ENCODE results near the gene C4orf46. TPM values are rescaled to one million over a fixed set of nuclear protein-coding genes. Genes with fewer than 3 reads are reported as not detected.

C4orf46 gene
- total RNA-seq, 1 experiment from 2014 or later: 20.4 TPM

DNA sequence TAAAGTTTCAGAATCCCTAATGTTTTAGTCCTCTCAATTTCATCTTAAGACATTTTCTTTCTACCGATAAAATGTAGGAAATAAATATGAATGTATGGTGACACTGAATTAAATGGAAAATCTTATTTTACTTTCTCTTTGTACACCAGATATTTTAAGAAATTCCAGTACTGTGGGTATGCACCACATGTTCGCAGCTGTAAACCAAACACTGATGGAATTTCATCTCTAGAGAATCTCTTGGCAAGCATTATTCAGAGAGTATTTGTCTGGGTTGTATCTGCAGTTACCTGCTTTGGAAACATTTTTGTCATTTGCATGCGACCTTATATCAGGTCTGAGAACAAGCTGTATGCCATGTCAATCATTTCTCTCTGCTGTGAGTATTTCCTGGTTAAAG, 26.9 kb downstream of the C4orf46 start (continued):
- TF ChIP-seq ZNF416 (CRISPR knock-in tag; IDR thresholded peaks at IDR 0.05): no peak
- TF ChIP-seq ZNF396 (CRISPR knock-in tag; IDR thresholded peaks at IDR 0.05; ENCODE audit: borderline replicate concordance): no peak
- no peak for TF ChIP-seq CREB1 (CRISPR knock-in tag; IDR thresholded peaks at IDR 0.05)

DNA sequence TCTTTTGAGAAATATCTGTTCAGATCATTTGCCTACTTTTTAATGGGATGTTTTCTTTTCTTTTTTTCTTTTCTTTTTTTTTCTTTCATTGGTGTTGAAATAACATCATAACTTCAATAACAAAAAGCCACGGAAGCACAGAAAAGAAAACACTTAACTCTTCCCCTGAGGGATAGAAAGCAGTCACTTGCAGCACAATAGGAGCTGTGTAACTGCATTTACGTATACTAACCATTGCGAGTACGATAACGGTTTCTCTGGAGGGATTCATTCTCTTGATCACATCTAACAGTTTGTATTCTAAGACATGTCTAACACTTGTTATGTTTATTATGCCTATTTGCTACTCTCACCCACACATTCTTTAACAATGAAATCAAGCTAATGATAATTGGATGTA, 27.3 kb downstream of the C4orf46 start:
- H3K27me3 Mint-ChIP-seq (ENCODE audit: low read depth): no peaks in the 10 kb centered on the region; the same call in 1 of the 2 replicates
- no peak overlapping the region for H3K27ac Mint-ChIP-seq
- ATAC-seq (no peak), DNase-seq (ENCODE audit: low spot score) (no peak)
- POLR2A ChIA-PET: no interaction called here
- H3K36me3 Mint-ChIP-seq: peaks cover 2% of the 10 kb centered on the region; the same call in 1 of the 2 replicates
- H3K9me3 Mint-ChIP-seq: peaks cover 20% of the 10 kb centered on the region
- H3K4me3 Mint-ChIP-seq: no peak overlapping the region
- CTCF ChIA-PET: no interaction called here
- TF ChIP-seq, protein P1, sequence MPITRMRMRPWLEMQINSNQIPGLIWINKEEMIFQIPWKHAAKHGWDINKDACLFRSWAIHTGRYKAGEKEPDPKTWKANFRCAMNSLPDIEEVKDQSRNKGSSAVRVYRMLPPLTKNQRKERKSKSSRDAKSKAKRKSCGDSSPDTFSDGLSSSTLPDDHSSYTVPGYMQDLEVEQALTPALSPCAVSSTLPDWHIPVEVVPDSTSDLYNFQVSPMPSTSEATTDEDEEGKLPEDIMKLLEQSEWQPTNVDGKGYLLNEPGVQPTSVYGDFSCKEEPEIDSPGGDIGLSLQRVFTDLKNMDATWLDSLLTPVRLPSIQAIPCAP (CRISPR knock-in tag; IDR thresholded peaks at IDR 0.05): no peak
- TF ChIP-seq, protein P2, sequence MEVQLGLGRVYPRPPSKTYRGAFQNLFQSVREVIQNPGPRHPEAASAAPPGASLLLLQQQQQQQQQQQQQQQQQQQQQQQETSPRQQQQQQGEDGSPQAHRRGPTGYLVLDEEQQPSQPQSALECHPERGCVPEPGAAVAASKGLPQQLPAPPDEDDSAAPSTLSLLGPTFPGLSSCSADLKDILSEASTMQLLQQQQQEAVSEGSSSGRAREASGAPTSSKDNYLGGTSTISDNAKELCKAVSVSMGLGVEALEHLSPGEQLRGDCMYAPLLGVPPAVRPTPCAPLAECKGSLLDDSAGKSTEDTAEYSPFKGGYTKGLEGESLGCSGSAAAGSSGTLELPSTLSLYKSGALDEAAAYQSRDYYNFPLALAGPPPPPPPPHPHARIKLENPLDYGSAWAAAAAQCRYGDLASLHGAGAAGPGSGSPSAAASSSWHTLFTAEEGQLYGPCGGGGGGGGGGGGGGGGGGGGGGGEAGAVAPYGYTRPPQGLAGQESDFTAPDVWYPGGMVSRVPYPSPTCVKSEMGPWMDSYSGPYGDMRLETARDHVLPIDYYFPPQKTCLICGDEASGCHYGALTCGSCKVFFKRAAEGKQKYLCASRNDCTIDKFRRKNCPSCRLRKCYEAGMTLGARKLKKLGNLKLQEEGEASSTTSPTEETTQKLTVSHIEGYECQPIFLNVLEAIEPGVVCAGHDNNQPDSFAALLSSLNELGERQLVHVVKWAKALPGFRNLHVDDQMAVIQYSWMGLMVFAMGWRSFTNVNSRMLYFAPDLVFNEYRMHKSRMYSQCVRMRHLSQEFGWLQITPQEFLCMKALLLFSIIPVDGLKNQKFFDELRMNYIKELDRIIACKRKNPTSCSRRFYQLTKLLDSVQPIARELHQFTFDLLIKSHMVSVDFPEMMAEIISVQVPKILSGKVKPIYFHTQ (CRISPR knock-in tag; IDR thresholded peaks at IDR 0.05): no peak
- TF ChIP-seq ZNF416 (CRISPR knock-in tag; IDR thresholded peaks at IDR 0.05) (no peak), NR3C1 (CRISPR knock-in tag; conservative IDR thresholded peaks at IDR 0.05; ENCODE audit: low read depth) (no peak), ETV6 (CRISPR knock-in tag; IDR thresholded peaks at IDR 0.05) (no peak), ZNF671 (CRISPR knock-in tag; IDR thresholded peaks at IDR 0.05) (no peak), FOXK1 (CRISPR knock-in tag; IDR thresholded peaks at IDR 0.05) (no peak)
- TF ChIP-seq, protein P3, sequence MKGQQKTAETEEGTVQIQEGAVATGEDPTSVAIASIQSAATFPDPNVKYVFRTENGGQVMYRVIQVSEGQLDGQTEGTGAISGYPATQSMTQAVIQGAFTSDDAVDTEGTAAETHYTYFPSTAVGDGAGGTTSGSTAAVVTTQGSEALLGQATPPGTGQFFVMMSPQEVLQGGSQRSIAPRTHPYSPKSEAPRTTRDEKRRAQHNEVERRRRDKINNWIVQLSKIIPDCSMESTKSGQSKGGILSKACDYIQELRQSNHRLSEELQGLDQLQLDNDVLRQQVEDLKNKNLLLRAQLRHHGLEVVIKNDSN (CRISPR knock-in tag; IDR thresholded peaks at IDR 0.05): no peak
- TF ChIP-seq, protein P4, sequence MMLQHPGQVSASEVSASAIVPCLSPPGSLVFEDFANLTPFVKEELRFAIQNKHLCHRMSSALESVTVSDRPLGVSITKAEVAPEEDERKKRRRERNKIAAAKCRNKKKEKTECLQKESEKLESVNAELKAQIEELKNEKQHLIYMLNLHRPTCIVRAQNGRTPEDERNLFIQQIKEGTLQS (CRISPR knock-in tag; conservative IDR thresholded peaks at IDR 0.05): no peak
- TF ChIP-seq, protein P5, sequence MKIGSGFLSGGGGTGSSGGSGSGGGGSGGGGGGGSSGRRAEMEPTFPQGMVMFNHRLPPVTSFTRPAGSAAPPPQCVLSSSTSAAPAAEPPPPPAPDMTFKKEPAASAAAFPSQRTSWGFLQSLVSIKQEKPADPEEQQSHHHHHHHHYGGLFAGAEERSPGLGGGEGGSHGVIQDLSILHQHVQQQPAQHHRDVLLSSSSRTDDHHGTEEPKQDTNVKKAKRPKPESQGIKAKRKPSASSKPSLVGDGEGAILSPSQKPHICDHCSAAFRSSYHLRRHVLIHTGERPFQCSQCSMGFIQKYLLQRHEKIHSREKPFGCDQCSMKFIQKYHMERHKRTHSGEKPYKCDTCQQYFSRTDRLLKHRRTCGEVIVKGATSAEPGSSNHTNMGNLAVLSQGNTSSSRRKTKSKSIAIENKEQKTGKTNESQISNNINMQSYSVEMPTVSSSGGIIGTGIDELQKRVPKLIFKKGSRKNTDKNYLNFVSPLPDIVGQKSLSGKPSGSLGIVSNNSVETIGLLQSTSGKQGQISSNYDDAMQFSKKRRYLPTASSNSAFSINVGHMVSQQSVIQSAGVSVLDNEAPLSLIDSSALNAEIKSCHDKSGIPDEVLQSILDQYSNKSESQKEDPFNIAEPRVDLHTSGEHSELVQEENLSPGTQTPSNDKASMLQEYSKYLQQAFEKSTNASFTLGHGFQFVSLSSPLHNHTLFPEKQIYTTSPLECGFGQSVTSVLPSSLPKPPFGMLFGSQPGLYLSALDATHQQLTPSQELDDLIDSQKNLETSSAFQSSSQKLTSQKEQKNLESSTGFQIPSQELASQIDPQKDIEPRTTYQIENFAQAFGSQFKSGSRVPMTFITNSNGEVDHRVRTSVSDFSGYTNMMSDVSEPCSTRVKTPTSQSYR (CRISPR knock-in tag; IDR thresholded peaks at IDR 0.05): no peak
- TF ChIP-seq, protein P6, sequence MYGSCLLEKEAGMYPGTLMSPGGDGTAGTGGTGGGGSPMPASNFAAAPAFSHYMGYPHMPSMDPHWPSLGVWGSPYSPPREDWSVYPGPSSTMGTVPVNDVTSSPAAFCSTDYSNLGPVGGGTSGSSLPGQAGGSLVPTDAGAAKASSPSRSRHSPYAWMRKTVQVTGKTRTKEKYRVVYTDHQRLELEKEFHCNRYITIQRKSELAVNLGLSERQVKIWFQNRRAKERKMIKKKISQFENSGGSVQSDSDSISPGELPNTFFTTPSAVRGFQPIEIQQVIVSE (CRISPR knock-in tag; IDR thresholded peaks at IDR 0.05; ENCODE audit: borderline replicate concordance): no peak
- peaks cover 7% of the 10 kb centered on the region for H3K4me1 Mint-ChIP-seq

DNA sequence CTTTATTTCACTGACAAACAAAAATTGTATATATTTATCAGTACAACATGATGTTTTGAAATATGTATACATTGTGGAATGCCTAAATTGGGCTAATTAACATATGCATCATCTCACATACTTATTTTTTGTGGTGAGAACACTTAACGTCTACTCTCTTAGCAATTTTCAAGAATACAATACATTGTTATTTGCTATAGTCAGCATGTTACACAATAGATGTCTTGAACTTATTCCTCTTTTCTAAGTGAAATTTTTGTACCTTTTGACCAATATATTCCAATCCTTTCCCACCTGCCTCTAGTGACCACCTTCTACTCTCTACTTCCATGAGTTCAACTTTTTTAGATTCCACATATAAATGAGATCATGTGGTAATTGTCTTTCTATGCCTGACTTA, 35.1 kb downstream of the C4orf46 start:
- Mint-ChIP-seq H3K4me3 (no peak overlapping the region), H3K4me1 (no peaks in the 10 kb centered on the region), H3K27me3 (ENCODE audit: low read depth) (no peaks in the 10 kb centered on the region), H3K36me3 (no peaks in the 10 kb centered on the region), H3K9me3 (peaks cover 5% of the 10 kb centered on the region), H3K27ac (no peak overlapping the region)
- ChIA-PET CTCF (no interaction called here), POLR2A (no interaction called here)
- DNase-seq (ENCODE audit: low spot score): no peak
- TF ChIP-seq IRF2 (CRISPR knock-in tag; IDR thresholded peaks at IDR 0.05; ENCODE audit: borderline replicate concordance, low read depth): no peak
- TF ChIP-seq, protein P7, sequence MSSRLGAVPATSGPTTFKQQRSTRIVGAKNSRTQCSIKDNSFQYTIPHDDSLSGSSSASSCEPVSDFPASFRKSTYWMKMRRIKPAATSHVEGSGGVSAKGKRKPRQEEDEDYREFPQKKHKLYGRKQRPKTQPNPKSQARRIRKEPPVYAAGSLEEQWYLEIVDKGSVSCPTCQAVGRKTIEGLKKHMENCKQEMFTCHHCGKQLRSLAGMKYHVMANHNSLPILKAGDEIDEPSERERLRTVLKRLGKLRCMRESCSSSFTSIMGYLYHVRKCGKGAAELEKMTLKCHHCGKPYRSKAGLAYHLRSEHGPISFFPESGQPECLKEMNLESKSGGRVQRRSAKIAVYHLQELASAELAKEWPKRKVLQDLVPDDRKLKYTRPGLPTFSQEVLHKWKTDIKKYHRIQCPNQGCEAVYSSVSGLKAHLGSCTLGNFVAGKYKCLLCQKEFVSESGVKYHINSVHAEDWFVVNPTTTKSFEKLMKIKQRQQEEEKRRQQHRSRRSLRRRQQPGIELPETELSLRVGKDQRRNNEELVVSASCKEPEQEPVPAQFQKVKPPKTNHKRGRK (CRISPR knock-in tag; IDR thresholded peaks at IDR 0.05; ENCODE audit: borderline replicate concordance): no peak
- no peak for TF ChIP-seq MXD4 (CRISPR knock-in tag; IDR thresholded peaks at IDR 0.05; ENCODE audit: borderline replicate concordance)
- TF ChIP-seq, protein P8, sequence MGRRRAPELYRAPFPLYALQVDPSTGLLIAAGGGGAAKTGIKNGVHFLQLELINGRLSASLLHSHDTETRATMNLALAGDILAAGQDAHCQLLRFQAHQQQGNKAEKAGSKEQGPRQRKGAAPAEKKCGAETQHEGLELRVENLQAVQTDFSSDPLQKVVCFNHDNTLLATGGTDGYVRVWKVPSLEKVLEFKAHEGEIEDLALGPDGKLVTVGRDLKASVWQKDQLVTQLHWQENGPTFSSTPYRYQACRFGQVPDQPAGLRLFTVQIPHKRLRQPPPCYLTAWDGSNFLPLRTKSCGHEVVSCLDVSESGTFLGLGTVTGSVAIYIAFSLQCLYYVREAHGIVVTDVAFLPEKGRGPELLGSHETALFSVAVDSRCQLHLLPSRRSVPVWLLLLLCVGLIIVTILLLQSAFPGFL (CRISPR knock-in tag; IDR thresholded peaks at IDR 0.05; ENCODE audit: borderline replicate concordance): no peak
- TF ChIP-seq ETV6 (CRISPR knock-in tag; IDR thresholded peaks at IDR 0.05): no peak
- no peak for TF ChIP-seq ZNF396 (CRISPR knock-in tag; IDR thresholded peaks at IDR 0.05; ENCODE audit: borderline replicate concordance)
- ATAC-seq: no peak

Data from WTC11 (cell line).